Central memory CD4-positive, alpha-beta T cell (primary cell): ENCODE measurements around the gene PPP1R18.
A peak's percentile ranks its signal among the peaks of the same experiment; 100 is the strongest.
"Not testable (repeated sequence)": the region's sequence is repeated elsewhere in the genome, so short reads cannot be mapped to it uniquely, and the experiment has no call there.

Experiments
- DNase-seq: peaks from one replicate; pipeline ENCODE4 v3.0.0; 2022

The PPP1R18 gene

GRCh38 chr6:30719791-30720737 lies 33.6 kb upstream of the PPP1R18 start, which contains the start of gene TUBB:
TSS of gene TUBB (plus strand) at chr6:30720352. CDS start at chr6:30720507, 155 bp downstream.
- peak; percentile 95 for DNase-seq

GRCh38 chr6:30719356-30719755 lies 32.9 kb upstream of the PPP1R18 start:
- no peak for DNase-seq

- not testable (repeated sequence) for DNase-seq
These were observed 31.6 kb upstream of the PPP1R18 start for GRCh38 chr6:30717845-30718720.

- DNase-seq, result peak; percentile 100
These were observed 30.8 kb upstream of the PPP1R18 start, which contains the start of gene MDC1 for GRCh38 chr6:30717129-30717844. TSS of gene MDC1 (minus strand) at chr6:30717281. CDS start at chr6:30715175, 2,106 bp downstream.

GRCh38 chr6:30716879-30717128 lies 30.4 kb upstream of the PPP1R18 start:
- no peak for DNase-seq

- no peak for DNase-seq
These were observed 27.8 kb upstream of the PPP1R18 start for GRCh38 chr6:30714263-30714662.

GRCh38 chr6:30712441-30712945 lies 26.0 kb upstream of the PPP1R18 start:
- DNase-seq, result no peak

GRCh38 chr6:30711758-30712380 lies 25.4 kb upstream of the PPP1R18 start:
- no peak for DNase-seq

- no peak for DNase-seq
These were observed 22.8 kb upstream of the PPP1R18 start for GRCh38 chr6:30709101-30709868.

GRCh38 chr6:30707281-30707850 lies 20.9 kb upstream of the PPP1R18 start:
- DNase-seq, result no peak

- no peak for DNase-seq
These were observed 19.2 kb upstream of the PPP1R18 start for GRCh38 chr6:30705620-30706019.

GRCh38 chr6:30703821-30704220 lies 17.4 kb upstream of the PPP1R18 start:
- no peak for DNase-seq

GRCh38 chr6:30703011-30703410 lies 16.6 kb upstream of the PPP1R18 start:
- no peak for DNase-seq

- no peak for DNase-seq
These were observed 13.9 kb upstream of the PPP1R18 start for GRCh38 chr6:30700340-30700739.

GRCh38 chr6:30696432-30696831 lies 10.0 kb upstream of the PPP1R18 start:
- DNase-seq, result no peak

GRCh38 chr6:30691208-30691847 lies 4.9 kb upstream of the PPP1R18 start:
- no peak for DNase-seq

- peak; percentile 52 for DNase-seq
These were observed 4.2 kb upstream of the PPP1R18 start, which contains the start of gene NRM for GRCh38 chr6:30690403-30691207. TSS of gene NRM (minus strand) at chr6:30690984. CDS start at chr6:30690974, 10 bp downstream.

GRCh38 chr6:30689985-30690384 lies 3.5 kb upstream of the PPP1R18 start:
- no peak for DNase-seq
